ENCODE measurements around the gene FOXD4L3.
"Not testable (repeated sequence)": the region's sequence is repeated elsewhere in the genome, so short reads cannot be mapped to it uniquely, and the experiment has no call there.

The FOXD4L3 gene

GRCh38 chr9:68302567-68302966, at the start of gene FOXD4L3:
TSS of gene FOXD4L3 (plus strand) at chr9:68302867. CDS start at chr9:68302952, 85 bp downstream.
- not testable (repeated sequence) for DNase-seq

- not testable (repeated sequence) for DNase-seq
Observed at GRCh38 chr9:68281041-68281440, 21.6 kb upstream of the FOXD4L3 start.

GRCh38 chr9:68303771-68304170, 1.1 kb downstream of the FOXD4L3 start:
- DNase-seq = not testable (repeated sequence)

GRCh38 chr9:68304212-68304611, 1.5 kb downstream of the FOXD4L3 start:
- DNase-seq = not testable (repeated sequence)

- DNase-seq = not testable (repeated sequence)
Observed at GRCh38 chr9:68304777-68305176, 2.1 kb downstream of the FOXD4L3 start.

- not testable (repeated sequence) for DNase-seq
Observed at GRCh38 chr9:68305680-68306285, 3.1 kb downstream of the FOXD4L3 start.

GRCh38 chr9:68306391-68306964, 3.8 kb downstream of the FOXD4L3 start:
- not testable (repeated sequence) for DNase-seq

- DNase-seq = not testable (repeated sequence)
Observed at GRCh38 chr9:68307127-68307526, 4.5 kb downstream of the FOXD4L3 start.

GRCh38 chr9:68307654-68308053, 5.0 kb downstream of the FOXD4L3 start:
- DNase-seq = not testable (repeated sequence)

GRCh38 chr9:68311208-68311607, 8.5 kb downstream of the FOXD4L3 start:
- DNase-seq = not testable (repeated sequence)

GRCh38 chr9:68318209-68318608, 15.5 kb downstream of the FOXD4L3 start:
- not testable (repeated sequence) for DNase-seq

GRCh38 chr9:68323749-68324148, 21.1 kb downstream of the FOXD4L3 start:
- DNase-seq = not testable (repeated sequence)

GRCh38 chr9:68324518-68324917, 21.9 kb downstream of the FOXD4L3 start:
- DNase-seq = not testable (repeated sequence)

GRCh38 chr9:68329106-68329505, 26.4 kb downstream of the FOXD4L3 start:
- DNase-seq = not testable (repeated sequence)

- not testable (repeated sequence) for DNase-seq
Observed at GRCh38 chr9:68330531-68331173, 28.0 kb downstream of the FOXD4L3 start.

- not testable (repeated sequence) for DNase-seq
Observed at GRCh38 chr9:68332122-68332521, 29.5 kb downstream of the FOXD4L3 start.

GRCh38 chr9:68335935-68336334, 33.3 kb downstream of the FOXD4L3 start:
- not testable (repeated sequence) for DNase-seq

- not testable (repeated sequence) for DNase-seq
Observed at GRCh38 chr9:68336639-68337339, 34.1 kb downstream of the FOXD4L3 start.

- not testable (repeated sequence) for DNase-seq
Observed at GRCh38 chr9:68338000-68338399, 35.3 kb downstream of the FOXD4L3 start.

GRCh38 chr9:68342265-68343025, 39.8 kb downstream of the FOXD4L3 start:
- DNase-seq = not testable (repeated sequence)

GRCh38 chr9:68343242-68343641, 40.6 kb downstream of the FOXD4L3 start:
- not testable (repeated sequence) for DNase-seq

All from anterior cingulate cortex (tissue), 58 donors.